ENCODE results near the gene TPD52L2.

The TPD52L2 gene

GRCh38 chr20:63937596-63937995 is 72.5 kb downstream of the TPD52L2 start:
- no peak overlapping the region for H3K4me3 ChIP-seq (ENCODE audit: low read depth, low read length)
- no peak for DNase-seq (ENCODE audit: low read depth)
- TF ChIP-seq CTCF (IDR thresholded peaks at IDR 0.05; ENCODE audit: low read depth, low read length): no peak
- no peak for TF ChIP-seq MYC (IDR thresholded peaks at IDR 0.05; ENCODE audit: low read depth, low read length)
- no peak for TF ChIP-seq POLR2A (IDR thresholded peaks at IDR 0.05; ENCODE audit: extremely low read depth, insufficient read length)
- TF ChIP-seq MAX (IDR thresholded peaks at IDR 0.05; ENCODE audit: low read depth, low read length): no peak

GRCh38 chr20:63939061-63939935 is 74.2 kb downstream of the TPD52L2 start:
- H3K4me3 ChIP-seq (ENCODE audit: low read depth, low read length): no peak overlapping the region
- DNase-seq (ENCODE audit: low read depth): no peak
- TF ChIP-seq MYC (IDR thresholded peaks at IDR 0.05; ENCODE audit: low read depth, low read length): no peak
- TF ChIP-seq POLR2A (IDR thresholded peaks at IDR 0.05; ENCODE audit: extremely low read depth, insufficient read length): no peak
- TF ChIP-seq CTCF (IDR thresholded peaks at IDR 0.05; ENCODE audit: low read depth, low read length): no peak
- TF ChIP-seq MAX (IDR thresholded peaks at IDR 0.05; ENCODE audit: low read depth, low read length): no peak

- TF ChIP-seq CTCF (IDR thresholded peaks at IDR 0.05; ENCODE audit: low read depth, low read length) (no peak), POLR2A (IDR thresholded peaks at IDR 0.05; ENCODE audit: extremely low read depth, insufficient read length) (no peak), MYC (IDR thresholded peaks at IDR 0.05; ENCODE audit: low read depth, low read length) (no peak), MAX (IDR thresholded peaks at IDR 0.05; ENCODE audit: low read depth, low read length) (no peak)
- DNase-seq (ENCODE audit: low read depth): no peak
- no peak overlapping the region for H3K4me3 ChIP-seq (ENCODE audit: low read depth, low read length)
Observed at GRCh38 chr20:63940071-63940471, 75.0 kb downstream of the TPD52L2 start.

- H3K4me3 ChIP-seq (ENCODE audit: low read depth, low read length): no peak overlapping the region
Observed at GRCh38 chr20:63940472-63941266, 75.6 kb downstream of the TPD52L2 start.

More at GRCh38 chr20:63940472-63941266, 75.6 kb downstream of the TPD52L2 start:
- no peak for TF ChIP-seq MAX (IDR thresholded peaks at IDR 0.05; ENCODE audit: low read depth, low read length)
- no peak for TF ChIP-seq CTCF (IDR thresholded peaks at IDR 0.05; ENCODE audit: low read depth, low read length)
- DNase-seq (ENCODE audit: low read depth): no peak
